Hepatocyte (in vitro differentiated cells): ENCODE data around the gene TARM1.

Source experiments
- CTCF ChIP-seq: fragments of 200-600 bp; sonication (generic); IDR thresholded peaks from 2 replicates; pipeline ENCODE4 v1.5.1; 2016; ENCODE audit warnings: antibody characterized with exemption, mild to moderate bottlenecking; ENCODE audit not compliant: poor library complexity
- EZH2 ChIP-seq: fragments of 200-600 bp; sonication (generic); IDR thresholded peaks from 2 replicates; pipeline ENCODE4 v1.6.1; 2016; ENCODE audit warnings: antibody characterized with exemption, mild to moderate bottlenecking, borderline replicate concordance
- EZH2phosphoT487 ChIP-seq: fragments of 200-600 bp; sonication (generic); IDR thresholded peaks from one replicate; pipeline ENCODE4 v1.6.1; 2018; ENCODE audit warnings: antibody characterized with exemption, mild to moderate bottlenecking, low read depth, moderate library complexity; ENCODE audit not compliant: unreplicated experiment, severe bottlenecking

GRCh38 chr19:54077334-54077733, 3.8 kb downstream of the TARM1 start:
- TF ChIP-seq CTCF (no peak), EZH2 (no peak), EZH2phosphoT487 (no peak)
